HG02610 (cell line): ENCODE measurements around the gene EIF5AL1.
"Not testable (repeated sequence)": the region's sequence is repeated elsewhere in the genome, so short reads cannot be mapped to it uniquely, and the experiment has no call there.

Source experiments
- ATAC-seq: cut with Tn5 transposase; IDR thresholded peaks from one replicate; pipeline ENCODE4 v1.9.1; 2021; ENCODE audit warnings: mild to moderate bottlenecking, moderate library complexity; ENCODE audit not compliant: unreplicated experiment

The EIF5AL1 gene

GRCh38 chr10:79487296-79488194 lies 24.8 kb upstream of the EIF5AL1 start:
- ATAC-seq, result peak; percentile 71

- no peak for ATAC-seq
Observed at GRCh38 chr10:79488336-79488735, 24.0 kb upstream of the EIF5AL1 start.

GRCh38 chr10:79488870-79489269 lies 23.5 kb upstream of the EIF5AL1 start:
- no peak for ATAC-seq

- ATAC-seq, result peak; percentile 43
Observed at GRCh38 chr10:79490400-79491142, 21.8 kb upstream of the EIF5AL1 start.

GRCh38 chr10:79491143-79491835 lies 21.0 kb upstream of the EIF5AL1 start:
- ATAC-seq, result peak; percentile 35

- no peak for ATAC-seq
Observed at GRCh38 chr10:79492256-79492655, 20.1 kb upstream of the EIF5AL1 start.

GRCh38 chr10:79492839-79493238 lies 19.5 kb upstream of the EIF5AL1 start:
- ATAC-seq, result no peak

- ATAC-seq, result no peak
Observed at GRCh38 chr10:79493806-79494205, 18.5 kb upstream of the EIF5AL1 start.

- ATAC-seq, result no peak
Observed at GRCh38 chr10:79494871-79495705, 17.2 kb upstream of the EIF5AL1 start.

GRCh38 chr10:79495791-79496190 lies 16.5 kb upstream of the EIF5AL1 start:
- no peak for ATAC-seq

GRCh38 chr10:79496896-79497295 lies 15.4 kb upstream of the EIF5AL1 start:
- no peak for ATAC-seq

- ATAC-seq, result no peak
Observed at GRCh38 chr10:79498291-79498829, 14.0 kb upstream of the EIF5AL1 start.

- no peak for ATAC-seq
Observed at GRCh38 chr10:79502561-79503309, 9.6 kb upstream of the EIF5AL1 start.

- not testable (repeated sequence) for ATAC-seq
Observed at GRCh38 chr10:79503787-79504186, 8.5 kb upstream of the EIF5AL1 start.

GRCh38 chr10:79504483-79504882 lies 7.8 kb upstream of the EIF5AL1 start:
- not testable (repeated sequence) for ATAC-seq

- not testable (repeated sequence) for ATAC-seq
Observed at GRCh38 chr10:79505328-79505727, 7.0 kb upstream of the EIF5AL1 start.

- no peak for ATAC-seq
Observed at GRCh38 chr10:79505829-79506228, 6.5 kb upstream of the EIF5AL1 start.

- no peak for ATAC-seq
Observed at GRCh38 chr10:79507440-79508167, 4.7 kb upstream of the EIF5AL1 start.

- not testable (repeated sequence) for ATAC-seq
Observed at GRCh38 chr10:79508245-79508644, 4.1 kb upstream of the EIF5AL1 start.
